HEK293T (cell line): Measurements from ENCODE around the gene FAM193A.

Experiments
- BHLHE40 ChIP-seq: fragments of 450-650 bp; IDR thresholded peaks from 2 replicates; pipeline ENCODE4 v1.6.1; 2016; ENCODE audit warnings: mild to moderate bottlenecking, moderate library complexity, borderline replicate concordance
- ELF4 ChIP-seq: fragments of 450-650 bp; IDR thresholded peaks from 2 replicates; pipeline ENCODE4 v1.6.1; 2017; ENCODE audit warnings: antibody characterized with exemption
- FOXK2 ChIP-seq: fragments of 450-650 bp; IDR thresholded peaks from 2 replicates; pipeline ENCODE4 v1.6.1; 2016; ENCODE audit warnings: mild to moderate bottlenecking
- FOXM1 ChIP-seq: fragments of 450-650 bp; IDR thresholded peaks from 2 replicates; pipeline ENCODE4 v1.6.1; 2017; ENCODE audit warnings: mild to moderate bottlenecking, borderline replicate concordance
- LEF1 ChIP-seq: fragments of 450-650 bp; IDR thresholded peaks from 2 replicates; pipeline ENCODE4 v1.6.1; 2017; ENCODE audit warnings: mild to moderate bottlenecking, borderline replicate concordance
- PKNOX1 ChIP-seq: fragments of 450-650 bp; IDR thresholded peaks from 2 replicates; pipeline ENCODE4 v1.6.1; 2016
- TARDBP ChIP-seq: fragments of 450-650 bp; IDR thresholded peaks from 2 replicates; pipeline ENCODE4 v1.6.1; 2016

- TF ChIP-seq BHLHE40: no peak
- TF ChIP-seq PKNOX1: no peak
- no peak for TF ChIP-seq ELF4
- no peak for TF ChIP-seq TARDBP
- no peak for TF ChIP-seq LEF1
- no peak for TF ChIP-seq FOXK2
- TF ChIP-seq FOXM1: no peak
Measured at GRCh38 chr4:2615821-2616220, 79.4 kb downstream of the FAM193A start.
